Mesenchymal stem cell (in vitro differentiated cells and primary cell): Measurements from ENCODE around the gene IL1R2.
"Not testable (repeated sequence)": the region's sequence is repeated elsewhere in the genome, so short reads cannot be mapped to it uniquely, and the experiment has no call there.

Source experiments
- DNase-seq: peaks from one replicate; pipeline ENCODE4 v3.0.0-alpha.2; 2013
- H2AFZ ChIP-seq: one replicate; pipeline ENCODE4 v1.6.1; 2013; ENCODE audit warnings: low read depth, mild to moderate bottlenecking, control low read depth, inconsistent platforms, low read length, moderate library complexity
- H2AK5ac ChIP-seq: 2 replicates; pipeline ENCODE4 v1.6.1; 2013; ENCODE audit warnings: low read length, moderate library complexity, mild to moderate bottlenecking, inconsistent platforms; ENCODE audit not compliant: severe bottlenecking
- H2BK120ac ChIP-seq: one replicate; pipeline ENCODE4 v1.6.1; 2013; ENCODE audit warnings: low read depth, mild to moderate bottlenecking, inconsistent platforms, low read length, moderate library complexity
- H2BK12ac ChIP-seq, 2 experiments: one replicate each; pipeline ENCODE4 v1.6.1; 2013; ENCODE audit warnings: inconsistent platforms in 2 of 2, low read length in 2 of 2, mild to moderate bottlenecking in 2 of 2, moderate library complexity in 2 of 2, control low read depth in 1 of 2
- H2BK15ac ChIP-seq: one replicate; pipeline ENCODE4 v1.6.1; 2013; ENCODE audit warnings: mild to moderate bottlenecking, low read depth, inconsistent platforms; ENCODE audit not compliant: poor library complexity, severe bottlenecking
- H2BK5ac ChIP-seq: 2 replicates; pipeline ENCODE4 v1.6.1; 2013; ENCODE audit warnings: low read depth, mild to moderate bottlenecking, low read length, control low read depth, inconsistent platforms; ENCODE audit not compliant: poor library complexity, severe bottlenecking
- H3K14ac ChIP-seq, 2 experiments: one replicate each; pipeline ENCODE4 v1.6.1; 2013; ENCODE audit warnings: inconsistent platforms in 2 of 2, low read length in 2 of 2, control low read depth in 1 of 2, mild to moderate bottlenecking in 1 of 2, moderate library complexity in 1 of 2
- H3K18ac ChIP-seq, 2 experiments: one replicate each; pipeline ENCODE4 v1.6.1; 2013; ENCODE audit warnings: inconsistent platforms in 2 of 2, low read length in 2 of 2, control low read depth in 1 of 2, low read depth in 1 of 2, mild to moderate bottlenecking in 1 of 2
- H3K23ac ChIP-seq, 2 experiments: one replicate each; pipeline ENCODE4 v1.6.1; 2013; ENCODE audit warnings: inconsistent platforms in 2 of 2, low read length in 2 of 2, mild to moderate bottlenecking in 2 of 2, moderate library complexity in 2 of 2, control low read depth in 1 of 2
- H3K27ac ChIP-seq: 2 replicates; pipeline ENCODE4 v1.5.1; 2013; ENCODE audit warnings: mild to moderate bottlenecking, moderate library complexity, low read length, control low read depth, inconsistent platforms; ENCODE audit not compliant: poor library complexity, severe bottlenecking
- H3K27me3 ChIP-seq, 2 experiments: 2 replicates each; pipeline versions ENCODE4 v1.6.1 to v1.7.0; 2013; ENCODE audit warnings: low read length in 2 of 2, mild to moderate bottlenecking in 2 of 2, moderate library complexity in 2 of 2, control low read depth in 1 of 2, inconsistent platforms in 1 of 2; ENCODE audit not compliant: control insufficient read depth in 1 of 2, insufficient read depth in 1 of 2
- H3K36me3 ChIP-seq, 2 experiments: 2 replicates each; pipeline versions ENCODE4 v1.6.1 to v1.7.0; 2013; ENCODE audit warnings: low read length in 2 of 2, control low read depth in 1 of 2, inconsistent platforms in 1 of 2, low read depth in 1 of 2, mild to moderate bottlenecking in 1 of 2; ENCODE audit not compliant: insufficient read depth in 2 of 2, control insufficient read depth in 1 of 2
- H3K4ac ChIP-seq, 2 experiments: one replicate each; pipeline ENCODE4 v1.6.1; 2013; ENCODE audit warnings: inconsistent platforms in 2 of 2, low read length in 2 of 2, mild to moderate bottlenecking in 2 of 2, moderate library complexity in 2 of 2, control low read depth in 1 of 2, low read depth in 1 of 2
- H3K4me1 ChIP-seq: 2 replicates; pipeline ENCODE4 v1.6.1; 2013; ENCODE audit warnings: low read depth, low read length, control low read depth; ENCODE audit not compliant: control insufficient read depth, insufficient read depth
- H3K4me2 ChIP-seq: 2 replicates; pipeline ENCODE4 v1.6.1; 2013; ENCODE audit warnings: low read length, mild to moderate bottlenecking, inconsistent platforms; ENCODE audit not compliant: poor library complexity, severe bottlenecking
- H3K4me3 ChIP-seq, 2 experiments: 2 replicates each; pipeline versions ENCODE4 v1.5.1 to v1.7.0; 2013; ENCODE audit warnings: low read length in 2 of 2, mild to moderate bottlenecking in 2 of 2, control low read depth in 1 of 2, low read depth in 1 of 2; ENCODE audit not compliant: insufficient read depth in 1 of 2
- H3K79me1 ChIP-seq: replicated peaks from 2 replicates; pipeline ENCODE4 v1.6.1; 2013; ENCODE audit warnings: mild to moderate bottlenecking, control low read depth, low read length, inconsistent platforms; ENCODE audit not compliant: poor library complexity, severe bottlenecking
- H3K9ac ChIP-seq: 2 replicates; pipeline ENCODE4 v1.7.0; 2013; ENCODE audit warnings: mild to moderate bottlenecking, low read length, moderate library complexity
- H3K9me3 ChIP-seq: 2 replicates; pipeline ENCODE4 v1.7.0; 2013; ENCODE audit warnings: mild to moderate bottlenecking, low read length; ENCODE audit not compliant: control insufficient read depth
- H4K8ac ChIP-seq: one replicate; pipeline ENCODE4 v1.6.1; 2013; ENCODE audit warnings: inconsistent platforms, mild to moderate bottlenecking, low read length, moderate library complexity
- H4K91ac ChIP-seq: one replicate; pipeline ENCODE4 v1.6.1; 2013; ENCODE audit warnings: mild to moderate bottlenecking, low read length, inconsistent platforms
- WGBS: methylation state at CpG from one replicate; pipeline ENCODE4 v1.1.7; 2013; ENCODE audit warnings: mixed read lengths; 5-methylcytosine and 5-hydroxymethylcytosine counted together

The IL1R2 gene

DNA sequence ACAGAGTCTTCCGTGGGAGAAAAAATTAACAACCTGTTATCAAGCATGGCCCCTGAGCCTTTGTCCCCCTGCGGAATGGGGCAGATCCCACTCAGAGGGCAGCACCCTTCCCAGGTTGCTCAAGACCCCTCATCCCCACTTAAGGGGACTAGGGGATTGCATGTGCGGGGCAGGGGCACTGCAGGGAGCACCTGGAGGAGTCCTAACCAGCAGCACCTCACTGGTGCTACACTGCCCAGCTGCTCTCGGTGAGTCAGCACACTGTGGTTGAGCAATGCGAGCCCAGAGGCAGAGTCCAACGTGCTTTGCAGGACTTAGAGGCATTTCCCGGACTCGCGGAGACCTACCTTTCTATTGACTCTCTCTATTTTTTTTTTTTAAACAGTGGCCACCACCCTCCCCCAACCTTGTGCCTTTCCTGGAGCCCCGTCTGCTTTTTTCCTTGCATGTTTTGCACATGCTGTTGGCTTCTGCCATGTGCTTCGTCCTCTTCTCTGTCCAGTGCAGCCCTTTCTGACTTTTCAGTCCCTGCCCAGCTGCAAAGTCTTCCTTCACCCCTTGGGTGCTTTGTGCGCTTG is 74.0 kb downstream of the IL1R2 start:
- Histone ChIP-seq H4K91ac (peak overlapping the region; percentile 100), H2BK5ac (no peak overlapping the region), H3K36me3 (no peaks in the 10 kb centered on the region), H2BK15ac (peak overlapping the region; percentile 80), H2AFZ (no peak overlapping the region), H3K4ac (peak overlapping the region; percentile 93 to 100), H3K23ac (peak overlapping the region in 1 of 2 experiments; percentile 48), H2AK5ac (no peak overlapping the region), H4K8ac (peak overlapping the region; percentile 100), H3K14ac (peak overlapping the region in 1 of 2 experiments; percentile 50), H3K4me1 (peaks cover 25% of the 10 kb centered on the region), H3K79me1 (no peaks in the 10 kb centered on the region), H2BK120ac (peak overlapping the region; percentile 100), H3K4me3 (peak overlapping the region in 1 of 2 experiments; percentile 69), H2BK12ac (peak overlapping the region; percentile 99), H3K18ac (peak overlapping the region; percentile 94 to 100), H3K27me3 (no peaks in the 10 kb centered on the region), H3K4me2 (no peak overlapping the region), H3K9me3 (peaks cover 2% of the 10 kb centered on the region), H3K27ac (peak overlapping the region; percentile 0), H3K9ac (peak overlapping the region; percentile 91)
- WGBS: 26% methylated on average over 11 of the region's 12 CpGs
- peak; percentile 91 for DNase-seq

DNA sequence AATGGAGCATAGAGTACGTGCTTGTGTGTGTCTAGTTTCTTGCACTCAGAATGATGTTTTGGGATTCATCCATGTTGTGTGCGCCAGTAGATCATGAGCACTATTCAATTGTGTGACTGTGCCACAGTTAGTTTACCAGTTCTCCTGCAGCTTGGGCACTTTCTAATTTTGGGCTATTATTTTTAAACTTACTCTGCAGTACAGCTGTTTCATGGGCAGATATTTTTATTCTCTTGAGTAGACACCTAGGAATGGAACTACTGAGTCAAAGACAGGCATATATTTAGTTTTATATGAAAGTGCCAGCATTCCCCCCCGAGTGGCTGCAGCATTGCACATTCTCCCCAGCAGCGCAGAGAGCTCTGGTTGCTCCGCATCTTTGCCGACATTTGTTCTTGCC is 74.8 kb downstream of the IL1R2 start:
- no peaks in the 10 kb centered on the region for H3K36me3 ChIP-seq
- H3K27ac ChIP-seq: no peak overlapping the region
- H4K91ac ChIP-seq: peak overlapping the region; percentile 52
- no peak overlapping the region for H4K8ac ChIP-seq
- 69% methylated on average over 6 of the region's 6 CpGs for WGBS
- H3K18ac ChIP-seq: peak overlapping the region; percentile 94 to 96
- H3K9me3 ChIP-seq: peaks cover 2% of the 10 kb centered on the region
- H3K23ac ChIP-seq: no peak overlapping the region
- H2AFZ ChIP-seq: no peak overlapping the region
- peaks cover 23% of the 10 kb centered on the region for H3K4me1 ChIP-seq
- peak overlapping the region; percentile 94 for H2BK120ac ChIP-seq
- H2BK5ac ChIP-seq: no peak overlapping the region
- no peaks in the 10 kb centered on the region for H3K79me1 ChIP-seq
- no peak for DNase-seq
- H3K9ac ChIP-seq: no peak overlapping the region
- H3K4me2 ChIP-seq: no peak overlapping the region
- peak overlapping the region in 1 of 2 experiments; percentile 35 for H3K14ac ChIP-seq
- peak overlapping the region; percentile 27 to 76 for H3K4ac ChIP-seq
- no peaks in the 10 kb centered on the region for H3K27me3 ChIP-seq
- no peak overlapping the region for H2AK5ac ChIP-seq
- H2BK15ac ChIP-seq: no peak overlapping the region
- no peak overlapping the region for H3K4me3 ChIP-seq
- H2BK12ac ChIP-seq: peak overlapping the region; percentile 70 to 99

DNA sequence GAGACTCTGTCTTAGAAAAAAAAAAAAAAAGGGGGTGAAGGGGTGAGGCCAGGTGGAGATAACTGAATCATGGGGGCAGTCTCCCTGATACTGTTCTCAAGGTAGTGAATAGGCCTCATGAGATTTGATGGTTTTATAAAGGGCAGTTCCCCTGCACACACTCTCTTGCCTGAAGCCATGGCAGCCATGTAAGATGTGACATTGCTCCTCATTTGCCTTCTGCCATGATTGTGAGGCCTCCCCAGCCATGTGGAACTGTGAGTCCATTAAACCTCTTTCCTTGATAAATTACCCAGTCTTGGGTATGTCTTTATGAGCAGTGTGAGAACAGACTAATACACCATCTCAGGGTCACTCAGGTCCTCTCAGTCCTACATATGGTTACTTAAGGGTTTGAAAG is 76.4 kb downstream of the IL1R2 start:
- not testable (repeated sequence) for H3K23ac ChIP-seq, DNase-seq, H3K27me3 ChIP-seq, H2BK5ac ChIP-seq, H3K36me3 ChIP-seq, H3K9ac ChIP-seq, H3K4me3 ChIP-seq, H2BK120ac ChIP-seq, H3K27ac ChIP-seq, H4K91ac ChIP-seq, H4K8ac ChIP-seq, H3K4me2 ChIP-seq, H2BK15ac ChIP-seq, H2AK5ac ChIP-seq, H3K9me3 ChIP-seq, H2AFZ ChIP-seq, H3K79me1 ChIP-seq
- H3K18ac ChIP-seq: peak overlapping the region; percentile 50 to 80
- peaks cover 22% of the 10 kb centered on the region for H3K4me1 ChIP-seq
- peak overlapping the region; percentile 10 to 82 for H3K4ac ChIP-seq
- H3K14ac ChIP-seq: peak overlapping the region in 1 of 2 experiments; percentile 66
- H2BK12ac ChIP-seq: peak overlapping the region; percentile 78 to 99

DNA sequence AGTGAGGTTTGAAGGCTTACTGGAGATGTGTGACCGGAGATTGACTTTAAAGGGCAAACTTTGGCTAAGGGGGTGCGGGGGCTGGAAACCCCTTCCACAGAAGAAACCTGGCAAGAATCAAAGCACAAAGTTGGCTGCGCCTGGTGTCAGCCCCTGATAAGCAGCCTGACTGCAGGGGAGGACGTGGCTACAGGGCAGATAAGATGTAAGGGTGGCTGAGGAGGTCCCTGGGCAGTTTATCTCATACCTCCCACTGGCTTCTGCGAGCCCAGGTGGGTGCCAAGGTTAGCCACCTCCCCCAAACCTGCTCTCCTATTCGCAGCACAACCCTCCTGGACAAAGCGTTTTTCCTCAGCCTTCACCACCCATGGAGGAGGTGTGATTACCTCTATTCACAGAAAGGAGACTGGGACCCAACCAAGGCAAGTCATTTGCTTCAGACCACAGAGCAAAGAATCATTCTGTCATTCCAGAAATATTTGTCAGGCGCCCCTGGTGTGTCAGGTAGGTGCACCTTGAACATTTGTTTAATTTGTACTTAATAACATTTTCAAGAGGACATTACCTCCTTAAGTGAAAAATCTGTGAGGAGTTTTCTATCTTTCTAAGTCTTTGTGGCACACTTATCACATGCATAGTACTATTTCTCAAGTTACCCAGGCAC is 77.7 kb downstream of the IL1R2 start:
- peak overlapping the region; percentile 97 for H4K91ac ChIP-seq
- H3K4ac ChIP-seq: peak overlapping the region; percentile 50 to 83
- peak overlapping the region; percentile 91 to 97 for H3K18ac ChIP-seq
- no peak for DNase-seq
- H3K4me2 ChIP-seq: no peak overlapping the region
- H3K79me1 ChIP-seq: no peaks in the 10 kb centered on the region
- peak overlapping the region; percentile 99 for H2BK15ac ChIP-seq
- peaks cover 12% of the 10 kb centered on the region for H3K4me1 ChIP-seq
- H3K9ac ChIP-seq: peak overlapping the region; percentile 81
- peak overlapping the region; percentile 97 to 100 for H2BK12ac ChIP-seq
- H2AFZ ChIP-seq: no peak overlapping the region
- H2AK5ac ChIP-seq: no peak overlapping the region
- peak overlapping the region; percentile 90 for H2BK120ac ChIP-seq
- no peak overlapping the region for H3K23ac ChIP-seq
- 76% methylated on average over 7 of the region's 8 CpGs for WGBS
- no peaks in the 10 kb centered on the region for H3K27me3 ChIP-seq
- no peak overlapping the region for H2BK5ac ChIP-seq
- no peak overlapping the region for H3K27ac ChIP-seq
- no peak overlapping the region for H3K4me3 ChIP-seq
- peak overlapping the region in 1 of 2 experiments; percentile 80 for H3K14ac ChIP-seq
- peaks cover 2% of the 10 kb centered on the region for H3K9me3 ChIP-seq
- H3K36me3 ChIP-seq: no peaks in the 10 kb centered on the region
- peak overlapping the region; percentile 84 for H4K8ac ChIP-seq
